GM12878 (cell line): ENCODE results near the gene FERMT1. TPM values are rescaled to one million over a fixed set of nuclear protein-coding genes. Genes with fewer than 3 reads are reported as not detected.

Experiments
- ATAC-seq: fragments of 200-7000 bp; cut with Tn5 transposase; 3 replicates; pipeline ENCODE4 v1.9.1; 2020; ENCODE audit warnings: mild to moderate bottlenecking, moderate library complexity
- BruUV-seq: library from RNA; stranded (reverse); fragments of 400-500 nt; replicated peaks from 2 replicates; lab custom pipeline; 2021; lab: Mats Ljungman, UMichigan
- CTCF ChIA-PET: fragments of 300-600 bp; sonication (Branson Sonifier 250); formaldehyde crosslinking; extraction: SDS; loops from one replicate; lab custom pipeline; 2021; ENCODE audit warnings: inconsistent platforms; lab: Yijun Ruan, JAX
- POLR2A ChIA-PET: fragments of 350-600 bp; formaldehyde crosslinking; extraction: SDS; loops from one replicate; lab custom pipeline; 2021; ENCODE audit warnings: inconsistent platforms; lab: Charles Lee
- RAD21 ChIA-PET: fragments of 300-600 bp; sonication (Branson Sonifier 250); formaldehyde crosslinking; loops from one replicate; lab custom pipeline; 2023; ENCODE audit warnings: antibody characterized with exemption; ENCODE audit not compliant: unreplicated experiment; lab: Charles Lee
- SMC1A ChIA-PET: fragments of 300-600 bp; sonication (Branson Sonifier 250); formaldehyde crosslinking; loops from one replicate; lab custom pipeline; 2023; ENCODE audit not compliant: unreplicated experiment, uncharacterized antibody; lab: Charles Lee
- DNase-seq: peaks from one replicate; pipeline ENCODE4 v3.0.0-alpha.2; 2011; ENCODE audit warnings: low read depth, low spot score
- FAIRE-seq: peaks from 3 replicates; lab custom pipeline; 2011; peaks lifted over from hg19 to GRCh38; lab: Jason Lieb, UNC
- H2AFZ ChIP-seq: 2 replicates; pipeline ENCODE4 v1.6.0; 2011; ENCODE audit warnings: low read depth, low read length, control low read depth; ENCODE audit not compliant: control insufficient read depth
- H3K27ac ChIP-seq: 2 replicates; pipeline ENCODE4 v1.5.1; 2011; ENCODE audit warnings: control low read depth; ENCODE audit not compliant: control insufficient read depth, insufficient read depth
- H3K27me3 ChIP-seq, 2 experiments: replicated peaks in 1 of 2; 2 replicates each; pipeline versions ENCODE4 v1.6.0 to v1.6.1; 2011; ENCODE audit warnings: low read length in 1 of 2; ENCODE audit not compliant: control insufficient read depth in 2 of 2, insufficient read depth in 2 of 2
- H3K36me3 ChIP-seq, 2 experiments: 2 replicates each; pipeline ENCODE4 v1.5.1; 2011; ENCODE audit warnings: low read length in 1 of 2; ENCODE audit not compliant: control insufficient read depth in 2 of 2, insufficient read depth in 2 of 2
- H3K4me1 ChIP-seq: 2 replicates; pipeline ENCODE4 v1.6.1; 2011; ENCODE audit warnings: mild to moderate bottlenecking, low read length, moderate library complexity, mixed read lengths; ENCODE audit not compliant: control insufficient read depth, insufficient read depth
- H3K4me2 ChIP-seq: 2 replicates; pipeline ENCODE4 v1.6.0; 2011; ENCODE audit warnings: control low read depth; ENCODE audit not compliant: control insufficient read depth, insufficient read depth
- H3K4me3 ChIP-seq: fragments of 200-600 bp; sonication (generic); 2 replicates; pipeline ENCODE4 v1.5.1; 2016
- H3K79me2 ChIP-seq: 2 replicates; pipeline ENCODE4 v1.6.0; 2011; ENCODE audit warnings: low read length; ENCODE audit not compliant: control insufficient read depth, insufficient read depth
- H3K9ac ChIP-seq: 2 replicates; pipeline ENCODE4 v1.8.0; 2011; ENCODE audit warnings: low read length, control low read depth, mixed read lengths; ENCODE audit not compliant: control insufficient read depth, insufficient read depth
- H3K9me3 ChIP-seq: replicated peaks from 3 replicates; pipeline ENCODE4 v1.5.1; 2011; ENCODE audit warnings: mild to moderate bottlenecking, low read length; ENCODE audit not compliant: control insufficient read depth, insufficient read depth
- H4K20me1 ChIP-seq: 2 replicates; pipeline ENCODE4 v1.6.0; 2011; ENCODE audit not compliant: control insufficient read depth, insufficient read depth
- BMI1 ChIP-seq: fragments of 450-650 bp; IDR thresholded peaks from 2 replicates; pipeline ENCODE4 v1.6.1; 2016; ENCODE audit warnings: mild to moderate bottlenecking, moderate library complexity, borderline replicate concordance
- E4F1 ChIP-seq: fragments of 450-650 bp; IDR thresholded peaks from 2 replicates; pipeline ENCODE4 v1.6.1; 2018; ENCODE audit warnings: borderline replicate concordance, mild to moderate bottlenecking; ENCODE audit not compliant: partially characterized antibody
- FOXK2 ChIP-seq: fragments of 450-650 bp; IDR thresholded peaks from 2 replicates; pipeline ENCODE4 v1.6.1; 2017; ENCODE audit warnings: mild to moderate bottlenecking, moderate library complexity
- GABPA ChIP-seq: IDR thresholded peaks from 2 replicates; pipeline ENCODE4 v1.6.1; 2014; ENCODE audit warnings: antibody characterized with exemption, low read depth, mild to moderate bottlenecking, inconsistent platforms
- HSF1 ChIP-seq: fragments of 150-350 bp; IDR thresholded peaks from 2 replicates; pipeline ENCODE4 v1.6.1; 2014; ENCODE audit warnings: mild to moderate bottlenecking, low read depth, low read length
- NR2F1 ChIP-seq: fragments of 450-650 bp; conservative IDR thresholded peaks from 2 replicates; pipeline ENCODE4 v1.6.1; 2017; ENCODE audit warnings: mild to moderate bottlenecking
- RAD51 ChIP-seq: fragments of 450-650 bp; IDR thresholded peaks from 2 replicates; pipeline ENCODE4 v1.6.1; 2016; ENCODE audit warnings: moderate library complexity, mild to moderate bottlenecking, inconsistent platforms
- RBBP5 ChIP-seq: fragments of 200-600 bp; sonication (generic); conservative IDR thresholded peaks from 2 replicates; pipeline ENCODE4 v1.6.1; 2016
- SMAD1 ChIP-seq: fragments of 450-650 bp; IDR thresholded peaks from 2 replicates; pipeline ENCODE4 v1.6.1; 2018; ENCODE audit warnings: mild to moderate bottlenecking, low read depth; ENCODE audit not compliant: partially characterized antibody
- TARDBP ChIP-seq: IDR thresholded peaks from 2 replicates; pipeline ENCODE4 v1.6.1; 2016; ENCODE audit warnings: borderline replicate concordance
- TCF7 ChIP-seq: IDR thresholded peaks from 2 replicates; pipeline ENCODE4 v1.6.1; 2014; ENCODE audit warnings: antibody characterized with exemption, borderline replicate concordance
- ZNF687 ChIP-seq: fragments of 450-650 bp; IDR thresholded peaks from 2 replicates; pipeline ENCODE4 v1.6.1; 2017; ENCODE audit warnings: mild to moderate bottlenecking, moderate library complexity
- WGBS: methylation state at CpG from one replicate; pipeline ENCODE4 v1.1.6; 2016; ENCODE audit warnings: low lambda C conversion rate; ENCODE audit not compliant: insufficient replicate concordance, insufficient coverage; ENCODE audit errors: missing lambda C conversion rate; 5-methylcytosine and 5-hydroxymethylcytosine counted together
- in situ Hi-C: fragments of 300-500 bp; cut with MboI; formaldehyde crosslinking; loops from 9 replicates; pipeline ENCODE4 v1.14.3; 2018; ENCODE audit warnings: mixed read lengths
- intact Hi-C: fragments of 100-400 bp; cut with micrococcal nuclease; formaldehyde crosslinking; loops from one replicate; pipeline ENCODE4 v1.14.2; 2022; ENCODE audit not compliant: unreplicated experiment
- polyA plus RNA-seq, 11 experiments: library from polyadenylated mRNA; depleted of rRNA in 4 of 11; unstranded in 6 of 11; stranded (reverse) in 5 of 11; fragments of >200 nt; fragmentation: Nextera tagmentation in 4 of 11; fragmentation: Illumina TruSeq in 1 of 11; extraction: Ambion mirVana in 4 of 11; extraction: Trizol in 1 of 11; gene quantifications; 1 replicate in 1 of 11; 2 replicates in 10 of 11; pipeline versions ENCODE4 v1.2.1 to v1.2.3, GENCODE V29; 2011 to 2016; ENCODE audit warnings: inconsistent platforms in 2 of 11, missing spikeins in 2 of 11, low read depth in 1 of 11
- total RNA-seq, 4 experiments: library from RNA; depleted of rRNA in 3 of 4; stranded (reverse); fragments of >200 nt in 3 of 4; fragmentation: Illumina TruSeq in 1 of 4; extraction: Trizol in 1 of 4; gene quantifications; 2 replicates each; pipeline versions ENCODE4 v1.2.1 to v1.2.3, GENCODE V29; 2013 to 2021

FERMT1 gene
- total and polyA plus RNA-seq, 10 of the 15 experiments (the other 5 are each of a cell fraction or from before 2014, with no cell fraction given): 0.04 to 3.1 (median 0.45) TPM

- TF ChIP-seq E4F1 (no peak), FOXK2 (no peak), ZNF687 (no peak), SMAD1 (no peak), RBBP5 (no peak)
Observed at GRCh38 chr20:6066582-6066981, 56.2 kb downstream of the FERMT1 start (continued).

GRCh38 chr20:6061544-6061943 is 61.3 kb downstream of the FERMT1 start:
- in situ Hi-C loops: no loop called here
- 24% methylated on average over 2 of the region's 2 CpGs for WGBS
- no peaks in the 10 kb centered on the region for H4K20me1 ChIP-seq
- no peaks in the 10 kb centered on the region for H3K79me2 ChIP-seq
- ChIA-PET POLR2A (no interaction called here), RAD21 (no interaction called here), CTCF (no interaction called here), SMC1A (no interaction called here)
- H3K9ac ChIP-seq: no peak overlapping the region
- no peak overlapping the region for H3K4me3 ChIP-seq
- intact Hi-C loops: no loop called here
- peaks cover 0 to 1% of the 10 kb centered on the region in 2 experiments; a peak in 1 of 4 replicates for H3K27me3 ChIP-seq
- ATAC-seq (no peak), FAIRE-seq (no peak), DNase-seq (no peak)
- no peak overlapping the region for H2AFZ ChIP-seq
- H3K4me1 ChIP-seq: no peaks in the 10 kb centered on the region
- H3K4me2 ChIP-seq: no peak overlapping the region
- H3K36me3 ChIP-seq: no peaks in the 10 kb centered on the region
- H3K9me3 ChIP-seq: no peaks in the 10 kb centered on the region
- no TSS peak for BruUV-seq
- TF ChIP-seq TARDBP (no peak), GABPA (no peak), NR2F1 (no peak), HSF1 (no peak), TCF7 (no peak), BMI1 (no peak), RAD51 (no peak)
- no peak overlapping the region for H3K27ac ChIP-seq
